GM18505 (cell line): ENCODE data around the gene CERK.
A peak's percentile ranks its signal among the peaks of the same experiment; 100 is the strongest.
"Not testable (repeated sequence)": the region's sequence is repeated elsewhere in the genome, so short reads cannot be mapped to it uniquely, and the experiment has no call there.

Experiments
- ATAC-seq: cut with Tn5 transposase; IDR thresholded peaks from one replicate; pipeline ENCODE4 v1.9.1; 2021; ENCODE audit not compliant: unreplicated experiment
- POLR2A ChIP-seq: IDR thresholded peaks from 4 replicates; pipeline ENCODE4 v1.6.1; 2011; ENCODE audit warnings: borderline replicate concordance; ENCODE audit not compliant: insufficient read depth, insufficient read length; ENCODE audit errors: extremely low read depth

CERK gene

GRCh38 chr22:46737976-46738646 lies at the start of gene CERK:
CERK (minus strand) TSS chr22:46738252; CDS start chr22:46738148, 104 bp downstream.
- peak; percentile 51 for ATAC-seq
- peak; percentile 55 for TF ChIP-seq POLR2A

DNA sequence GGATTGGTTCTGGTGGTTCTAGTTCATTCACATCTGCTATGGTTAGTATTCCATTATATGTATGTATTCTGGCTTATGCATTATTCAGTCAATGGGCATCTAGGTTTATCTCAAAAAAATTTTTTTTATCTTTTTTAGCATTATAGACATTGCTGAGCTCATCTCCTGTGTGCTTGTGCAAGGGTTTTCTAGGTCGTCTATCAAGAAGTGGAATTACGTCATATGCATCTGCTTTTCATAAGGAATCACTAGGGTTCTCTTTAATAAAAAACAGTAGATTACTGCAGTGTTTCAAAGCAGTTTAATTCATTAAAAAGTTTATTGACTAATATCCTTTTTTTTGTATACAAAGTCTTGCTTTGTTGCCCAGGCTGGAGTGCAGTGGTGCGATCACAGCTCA lies 45.7 kb upstream of the CERK start:
- TF ChIP-seq POLR2A = no peak
- ATAC-seq = no peak

DNA sequence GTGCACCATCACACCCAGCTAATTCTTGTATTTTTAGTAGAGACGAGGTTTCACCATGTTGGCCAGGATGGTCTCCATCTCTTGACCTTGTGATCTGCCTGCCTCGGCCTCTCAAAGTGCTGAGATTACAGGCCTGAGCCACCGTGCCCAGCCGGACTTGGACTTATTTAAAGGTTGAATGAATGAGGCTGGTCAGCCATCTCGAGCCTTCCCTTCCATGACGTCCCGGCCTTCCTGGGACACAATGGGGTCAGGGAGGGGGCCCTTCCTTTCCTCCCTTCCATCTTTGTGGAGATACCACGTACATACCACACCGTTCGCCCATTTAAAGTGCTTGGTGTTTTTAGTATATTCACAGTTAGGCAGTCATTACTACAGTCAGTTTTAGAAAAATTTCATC lies 44.1 kb upstream of the CERK start:
- ATAC-seq = not testable (repeated sequence)

DNA sequence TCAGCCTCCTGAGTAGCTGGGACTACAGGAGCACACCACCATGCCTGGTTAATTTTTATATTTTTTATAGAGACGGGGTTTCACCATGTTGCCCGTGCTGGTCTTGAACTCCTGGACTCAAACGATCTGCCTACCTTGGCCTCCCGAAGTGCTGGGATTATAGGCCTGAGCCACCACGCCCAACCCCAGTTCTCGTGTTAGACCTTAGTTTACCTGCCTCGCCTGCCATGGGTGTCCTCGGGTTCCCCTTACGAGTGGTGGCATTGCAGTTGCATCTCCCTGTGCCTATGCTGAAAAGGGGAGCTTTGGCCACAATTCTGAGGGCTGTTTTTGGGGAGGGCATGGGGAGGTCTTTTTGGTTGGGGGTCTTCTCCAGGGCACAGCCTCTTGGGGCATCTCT lies 43.2 kb upstream of the CERK start:
- ATAC-seq = no peak
- no peak for TF ChIP-seq POLR2A

DNA sequence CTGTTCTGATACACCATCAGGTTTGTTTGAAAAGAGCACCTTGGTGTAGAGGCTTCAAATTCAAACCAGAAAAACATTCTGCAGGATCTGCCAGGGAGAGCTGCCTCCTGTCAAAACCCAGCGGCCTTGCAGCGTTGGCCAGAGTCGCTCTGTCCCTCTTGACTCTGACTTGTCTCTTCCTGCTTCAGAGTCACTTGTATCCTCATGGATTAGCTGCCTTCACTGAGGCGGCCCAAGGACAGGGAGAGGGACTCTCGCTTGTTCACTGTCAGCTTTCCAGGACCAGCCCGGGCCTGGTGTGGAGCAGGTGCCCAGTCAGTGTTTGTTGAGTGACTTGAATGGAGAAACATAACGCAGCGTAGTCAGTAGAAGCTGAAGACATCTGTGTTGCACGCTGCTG lies 42.4 kb upstream of the CERK start:
- no peak for TF ChIP-seq POLR2A
- ATAC-seq = no peak

DNA sequence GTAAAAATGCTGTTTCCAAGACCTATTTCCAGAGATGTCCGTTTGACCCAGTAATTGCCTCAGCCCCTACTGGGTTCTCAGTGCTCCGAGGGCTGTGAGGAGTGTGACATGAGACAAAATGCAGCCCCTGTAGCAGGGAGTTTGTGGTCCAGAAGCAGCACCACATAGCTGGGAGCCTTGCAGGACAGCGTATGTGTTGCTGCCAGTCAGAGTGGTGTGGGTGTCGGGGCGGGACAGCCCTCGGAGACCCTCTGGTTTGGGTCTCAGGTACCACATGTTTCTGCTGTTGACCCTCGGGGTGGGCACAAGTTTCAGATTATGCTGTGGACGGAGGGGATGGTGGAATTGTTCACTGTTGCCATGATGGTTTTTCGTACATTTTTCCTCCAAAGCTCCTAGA lies 41.6 kb upstream of the CERK start:
- TF ChIP-seq POLR2A = no peak
- ATAC-seq = no peak

GRCh38 chr22:46779023-46779422 lies 41.0 kb upstream of the CERK start:
- ATAC-seq = no peak
- no peak for TF ChIP-seq POLR2A

GRCh38 chr22:46777609-46777970 lies 39.5 kb upstream of the CERK start:
- ATAC-seq = no peak
- no peak for TF ChIP-seq POLR2A

DNA sequence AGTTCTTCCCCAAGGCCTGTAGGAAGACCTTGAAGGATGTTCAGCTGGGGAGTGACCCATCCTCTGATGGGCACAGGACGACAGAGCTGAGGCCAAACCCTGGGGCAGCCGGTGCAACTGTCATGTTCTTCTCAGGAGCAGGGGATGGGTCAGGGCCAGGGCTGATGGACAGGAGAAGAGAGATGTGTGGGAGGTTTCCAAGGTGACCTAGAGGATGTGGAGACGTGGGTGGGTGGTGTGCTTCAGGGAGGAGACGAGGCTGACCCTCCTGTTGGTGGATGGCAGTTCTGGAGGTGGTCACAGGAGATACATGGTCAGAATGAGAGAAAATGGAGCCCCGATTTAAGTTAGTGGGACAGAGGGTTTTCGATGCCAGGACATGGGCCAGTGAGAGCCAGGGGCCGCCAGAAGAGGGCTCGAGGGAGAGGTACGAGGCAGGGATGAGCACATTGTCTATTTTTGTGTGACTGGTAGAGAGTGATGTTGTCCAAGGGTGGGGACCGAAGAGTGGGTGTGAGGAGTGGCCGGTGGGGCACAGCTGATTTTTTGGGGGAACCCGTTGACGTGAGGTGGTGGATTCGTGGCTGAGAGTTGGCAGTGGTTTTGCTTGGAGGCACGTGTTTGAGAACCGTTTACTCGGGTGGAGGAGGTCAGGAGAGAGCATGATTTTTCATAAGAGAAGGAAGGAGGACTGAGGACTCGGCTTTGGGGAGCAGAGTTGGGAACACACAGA lies 39.0 kb upstream of the CERK start:
- ATAC-seq = no peak
- TF ChIP-seq POLR2A = no peak

DNA sequence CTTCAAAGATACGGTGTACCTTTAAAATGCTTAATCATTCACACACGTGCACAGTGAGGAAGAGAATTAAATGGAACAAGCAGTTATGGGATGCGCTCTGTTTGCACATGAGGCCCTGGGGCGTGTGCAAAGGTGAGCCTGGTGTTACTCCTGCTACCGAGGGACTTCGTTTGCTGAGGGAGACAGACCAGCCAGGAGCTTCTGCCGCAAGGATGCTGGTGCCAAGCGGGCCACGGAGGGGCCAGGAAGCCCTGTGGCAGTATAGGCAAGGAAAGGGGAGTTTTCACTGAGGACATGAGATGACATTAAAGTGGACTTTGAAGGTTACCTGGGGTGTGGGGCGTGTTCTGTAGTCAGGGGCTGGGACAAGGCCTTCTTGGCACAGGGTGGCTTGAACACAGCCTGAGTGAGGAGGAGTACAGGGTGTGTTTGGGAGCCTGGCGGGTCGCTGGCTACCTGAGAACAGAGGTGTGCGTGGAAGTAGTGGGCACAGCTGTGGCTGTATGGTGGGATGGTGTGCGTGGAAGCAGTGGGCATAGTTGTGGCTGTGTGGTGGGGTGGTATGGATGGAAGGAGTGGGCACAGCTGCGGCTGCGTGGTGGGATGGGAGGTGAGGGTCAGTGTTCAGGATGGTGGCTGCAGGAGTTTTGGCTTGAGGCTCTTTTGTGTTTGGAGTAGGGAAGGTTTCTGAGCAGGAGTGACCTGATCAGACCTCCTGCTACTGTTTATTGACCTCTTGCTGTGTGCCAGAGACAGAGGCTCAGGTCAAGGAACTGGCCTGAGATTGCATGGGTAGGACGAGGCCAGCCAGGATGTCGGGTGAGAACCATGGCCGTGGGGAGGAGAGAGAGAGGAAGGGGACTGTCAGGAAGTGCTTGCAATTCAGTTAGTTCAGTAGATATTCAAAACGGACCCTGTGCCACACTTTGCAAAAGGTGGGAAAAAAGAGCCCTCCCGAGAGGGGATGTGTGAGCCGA lies 38.1 kb upstream of the CERK start:
- peak; percentile 17 for TF ChIP-seq POLR2A
- ATAC-seq = no peak

- no peak for TF ChIP-seq POLR2A
These were observed 37.2 kb upstream of the CERK start for GRCh38 chr22:46774980-46775849.

GRCh38 chr22:46774253-46774979 lies 36.4 kb upstream of the CERK start:
- TF ChIP-seq POLR2A = peak; percentile 57
- ATAC-seq = peak; percentile 32

More at GRCh38 chr22:46774980-46775849, 37.2 kb upstream of the CERK start:
- no peak for ATAC-seq
